Measurements from ENCODE around the gene MIS18BP1. TPM values are rescaled to one million over a fixed set of nuclear protein-coding genes. Genes with fewer than 3 reads are reported as not detected.
A peak's percentile ranks its signal among the peaks of the same experiment; 100 is the strongest.

MIS18BP1 gene
- total and polyA plus RNA-seq, 9 of the 15 experiments (the other 6 are each of a cell fraction or from before 2014, with no cell fraction given): 5.0 to 29.1 (median 19.1) TPM

GRCh38 chr14:45253070-45253753, at the start of gene MIS18BP1 (continued):
- TF ChIP-seq TAF1 (IDR thresholded peaks at IDR 0.05; ENCODE audit: control insufficient read depth, extremely low read depth, insufficient read depth, low read length, severe bottlenecking): peak; percentile 77
- no peak for TF ChIP-seq PCBP2 (IDR thresholded peaks at IDR 0.05; ENCODE audit: low read depth, low read length, poor library complexity, severe bottlenecking)
- peak; percentile 55 for TF ChIP-seq SMAD4 (CRISPR knock-in tag; conservative IDR thresholded peaks at IDR 0.05)
- TF ChIP-seq SIX5 (IDR thresholded peaks at IDR 0.05; ENCODE audit: borderline replicate concordance in 1 of 2, insufficient read depth in 1 of 2, low read depth in 1 of 2, low read length in 2 of 2): no peak
- TF ChIP-seq ZFPM2 (CRISPR knock-in tag; IDR thresholded peaks at IDR 0.05): no peak
- no peak for TF ChIP-seq NEUROD1 (IDR thresholded peaks at IDR 0.05; ENCODE audit: borderline replicate concordance, low read depth, low read length, partially characterized antibody)
- TF ChIP-seq ZNF79 (CRISPR knock-in tag; IDR thresholded peaks at IDR 0.05; ENCODE audit: low read depth): no peak
- TF ChIP-seq CBX2 (IDR thresholded peaks at IDR 0.05; ENCODE audit: insufficient read depth, low read length, poor library complexity, severe bottlenecking): no peak
- no peak for TF ChIP-seq NONO (IDR thresholded peaks at IDR 0.05; ENCODE audit: low read depth in 2 of 2, low read length in 1 of 2)
- no peak for TF ChIP-seq BCLAF1 (IDR thresholded peaks at IDR 0.05; ENCODE audit: borderline replicate concordance in 1 of 2, control insufficient read depth in 1 of 2, low read depth in 2 of 2, low read length in 1 of 2)
- TF ChIP-seq TARDBP (IDR thresholded peaks at IDR 0.05): no peak
- TF ChIP-seq SRSF1 (IDR thresholded peaks at IDR 0.05; ENCODE audit: low read depth, low read length): peak; percentile 70; the same call in 1 of the 2 replicates
- TF ChIP-seq ARID3B (CRISPR knock-in tag; IDR thresholded peaks at IDR 0.05; ENCODE audit: borderline replicate concordance): no peak
- no peak for TF ChIP-seq CAMTA2 (CRISPR knock-in tag; conservative IDR thresholded peaks at IDR 0.05)
- no peak for TF ChIP-seq GTF3C2 (IDR thresholded peaks at IDR 0.05; ENCODE audit: borderline replicate concordance, extremely low read depth, insufficient read length)
- TF ChIP-seq ZNF311 (CRISPR knock-in tag; IDR thresholded peaks at IDR 0.05): no peak
- TF ChIP-seq ZNF511 (CRISPR knock-in tag; IDR thresholded peaks at IDR 0.05): no peak

Measured in K562 (cell line).